Nephron (organoid): ENCODE measurements around the gene RWDD3.

ENCODE experiments used
- H3K27ac Mint-ChIP-seq, 3 experiments: 2 replicates each; pipeline ENCODE4 v1.8.0; 2020; ENCODE audit warnings: mixed read lengths in 3 of 3, mild to moderate bottlenecking in 2 of 3, moderate library complexity in 1 of 3
- H3K27me3 Mint-ChIP-seq: 2 replicates; pipeline ENCODE4 v1.8.0; 2021; ENCODE audit warnings: low read depth, mild to moderate bottlenecking, moderate library complexity, mixed read lengths
- H3K36me3 Mint-ChIP-seq: 2 replicates; pipeline ENCODE4 v1.8.0; 2020; ENCODE audit warnings: low read depth, mixed read lengths
- H3K4me1 Mint-ChIP-seq: 2 replicates; pipeline ENCODE4 v1.8.0; 2020; ENCODE audit warnings: mixed read lengths
- H3K4me3 Mint-ChIP-seq, 3 experiments: 2 replicates each; pipeline ENCODE4 v1.8.0; 2020; ENCODE audit warnings: mild to moderate bottlenecking in 3 of 3, mixed read lengths in 3 of 3, moderate library complexity in 2 of 3
- H3K9me3 Mint-ChIP-seq: 2 replicates; pipeline ENCODE4 v1.8.0; 2020; ENCODE audit warnings: mixed read lengths
- TF ChIP-seq, protein P1 (sequence below), 3 experiments: fragments of 200-600 bp; sonication (generic); IDR thresholded peaks; one replicate each; pipeline ENCODE4 v1.5.0; 2021; ENCODE audit warnings: antibody characterized with exemption in 3 of 3; ENCODE audit not compliant: unreplicated experiment in 3 of 3

The RWDD3 gene

GRCh38 chr1:95208876-95209275, 25.1 kb upstream of the RWDD3 start:
- H3K4me1 Mint-ChIP-seq, result no peaks in the 10 kb centered on the region
- no peaks in the 10 kb centered on the region for H3K36me3 Mint-ChIP-seq
- H3K27ac Mint-ChIP-seq, result no peak overlapping the region
- TF ChIP-seq, protein P1, sequence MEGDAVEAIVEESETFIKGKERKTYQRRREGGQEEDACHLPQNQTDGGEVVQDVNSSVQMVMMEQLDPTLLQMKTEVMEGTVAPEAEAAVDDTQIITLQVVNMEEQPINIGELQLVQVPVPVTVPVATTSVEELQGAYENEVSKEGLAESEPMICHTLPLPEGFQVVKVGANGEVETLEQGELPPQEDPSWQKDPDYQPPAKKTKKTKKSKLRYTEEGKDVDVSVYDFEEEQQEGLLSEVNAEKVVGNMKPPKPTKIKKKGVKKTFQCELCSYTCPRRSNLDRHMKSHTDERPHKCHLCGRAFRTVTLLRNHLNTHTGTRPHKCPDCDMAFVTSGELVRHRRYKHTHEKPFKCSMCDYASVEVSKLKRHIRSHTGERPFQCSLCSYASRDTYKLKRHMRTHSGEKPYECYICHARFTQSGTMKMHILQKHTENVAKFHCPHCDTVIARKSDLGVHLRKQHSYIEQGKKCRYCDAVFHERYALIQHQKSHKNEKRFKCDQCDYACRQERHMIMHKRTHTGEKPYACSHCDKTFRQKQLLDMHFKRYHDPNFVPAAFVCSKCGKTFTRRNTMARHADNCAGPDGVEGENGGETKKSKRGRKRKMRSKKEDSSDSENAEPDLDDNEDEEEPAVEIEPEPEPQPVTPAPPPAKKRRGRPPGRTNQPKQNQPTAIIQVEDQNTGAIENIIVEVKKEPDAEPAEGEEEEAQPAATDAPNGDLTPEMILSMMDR (IDR thresholded peaks at IDR 0.05; ENCODE audit: unreplicated experiment in 3 of 3), result no peak
- H3K27me3 Mint-ChIP-seq, result peaks cover 3% of the 10 kb centered on the region
- no peak overlapping the region for H3K4me3 Mint-ChIP-seq
- peaks cover 10% of the 10 kb centered on the region for H3K9me3 Mint-ChIP-seq

DNA sequence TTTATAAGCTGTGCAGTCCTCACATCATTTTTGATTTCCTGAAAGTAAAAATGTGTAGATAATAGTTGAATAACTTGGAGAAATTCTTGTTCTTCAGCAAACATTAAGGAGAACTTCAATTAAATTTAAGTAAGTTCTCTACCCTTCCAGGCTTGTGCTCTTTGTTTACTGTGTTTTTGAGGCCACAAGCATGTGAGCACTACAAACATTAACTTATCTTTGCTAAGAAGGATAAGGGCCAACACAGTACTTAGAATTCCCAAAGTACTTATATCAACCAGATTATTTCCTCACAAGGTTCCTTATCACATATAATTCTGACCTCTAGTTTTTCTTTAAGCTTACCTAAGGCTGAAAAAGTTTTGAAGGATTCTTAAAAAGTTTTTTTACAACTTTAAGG, 24.7 kb upstream of the RWDD3 start:
- TF ChIP-seq, protein P1 (IDR thresholded peaks at IDR 0.05; ENCODE audit: unreplicated experiment in 3 of 3), result no peak
- Mint-ChIP-seq H3K27me3 (peaks cover 3% of the 10 kb centered on the region), H3K36me3 (no peaks in the 10 kb centered on the region), H3K4me1 (no peaks in the 10 kb centered on the region), H3K27ac (no peak overlapping the region), H3K4me3 (no peak overlapping the region), H3K9me3 (peaks cover 13% of the 10 kb centered on the region)

DNA sequence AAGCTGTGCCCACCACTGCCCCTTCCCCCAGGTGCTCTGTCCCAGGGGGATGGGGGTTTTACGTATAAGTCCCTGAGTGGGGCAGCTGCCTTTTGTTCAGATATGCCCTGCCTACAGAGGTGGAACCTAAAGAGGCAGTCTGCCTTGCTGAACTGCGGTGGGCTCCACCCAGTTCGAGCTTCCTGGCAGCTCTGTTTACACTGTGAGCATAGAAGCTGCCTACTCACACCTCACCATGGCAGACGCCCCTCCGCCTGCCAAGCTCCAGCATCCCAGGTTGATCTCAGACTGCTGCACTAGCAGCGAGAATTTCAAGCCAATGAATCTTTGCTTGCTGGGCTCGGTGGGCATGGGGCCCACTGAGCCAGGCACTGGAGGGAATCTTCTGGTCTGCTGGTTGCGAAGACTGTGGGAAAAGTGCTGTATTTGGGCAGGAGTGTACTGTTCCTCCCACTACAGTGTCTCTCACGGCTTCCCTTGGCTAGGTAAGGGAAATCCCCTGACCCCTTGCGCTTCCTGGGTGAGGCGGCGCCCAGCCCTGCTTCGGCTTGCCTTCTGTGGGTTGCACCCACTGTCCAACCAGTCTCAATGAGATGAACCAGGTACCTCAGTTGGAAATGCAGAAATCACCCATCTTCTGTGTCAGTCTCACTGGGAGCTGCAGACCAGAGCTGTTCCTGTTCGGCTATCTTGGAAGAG, 17.6 kb upstream of the RWDD3 start:
- Mint-ChIP-seq H3K36me3 (no peaks in the 10 kb centered on the region), H3K27ac (no peak overlapping the region), H3K4me1 (no peaks in the 10 kb centered on the region), H3K9me3 (peaks cover 27% of the 10 kb centered on the region), H3K27me3 (peaks cover 3% of the 10 kb centered on the region), H3K4me3 (no peak overlapping the region)
- TF ChIP-seq, protein P1 (IDR thresholded peaks at IDR 0.05; ENCODE audit: unreplicated experiment in 3 of 3), result no peak

- H3K4me1 Mint-ChIP-seq, result no peaks in the 10 kb centered on the region
- H3K4me3 Mint-ChIP-seq, result no peak overlapping the region
- H3K27me3 Mint-ChIP-seq, result peaks cover 3% of the 10 kb centered on the region
- H3K27ac Mint-ChIP-seq, result no peak overlapping the region
- TF ChIP-seq, protein P1 (IDR thresholded peaks at IDR 0.05; ENCODE audit: unreplicated experiment in 3 of 3), result no peak
- H3K36me3 Mint-ChIP-seq, result no peaks in the 10 kb centered on the region
- H3K9me3 Mint-ChIP-seq, result peaks cover 26% of the 10 kb centered on the region
These were observed 16.6 kb upstream of the RWDD3 start for GRCh38 chr1:95217371-95217770.

DNA sequence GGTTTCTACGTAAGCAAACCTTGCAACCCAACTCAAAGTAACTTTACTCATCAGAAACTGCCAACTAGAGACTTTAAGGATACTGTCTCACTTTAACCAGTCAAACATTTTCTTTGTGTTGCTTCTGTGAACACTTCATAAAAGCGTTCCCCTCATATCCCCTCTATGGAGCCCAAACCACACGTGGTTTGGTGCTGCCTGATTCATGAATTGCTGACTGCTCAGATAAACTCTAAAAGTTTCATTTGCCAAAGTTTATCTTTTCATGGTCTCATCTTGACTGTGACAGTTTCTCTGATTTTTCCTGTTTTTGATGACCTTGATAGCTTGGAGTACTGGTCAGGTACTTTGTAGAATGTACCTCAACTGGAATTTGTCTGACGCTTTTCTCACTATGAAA, 14.6 kb upstream of the RWDD3 start:
- H3K36me3 Mint-ChIP-seq, result no peaks in the 10 kb centered on the region

More for the DNA sequence above, 14.6 kb upstream of the RWDD3 start:
- Mint-ChIP-seq H3K27ac (no peak overlapping the region), H3K4me1 (no peaks in the 10 kb centered on the region), H3K27me3 (no peaks in the 10 kb centered on the region), H3K4me3 (no peak overlapping the region), H3K9me3 (peaks cover 17% of the 10 kb centered on the region)
- TF ChIP-seq, protein P1 (IDR thresholded peaks at IDR 0.05; ENCODE audit: unreplicated experiment in 3 of 3), result no peak
